GM21390 (cell line): ENCODE measurements around the gene CFAP90.
A peak's percentile ranks its signal among the peaks of the same experiment; 100 is the strongest.

Source experiments
- ATAC-seq: cut with Tn5 transposase; IDR thresholded peaks from one replicate; pipeline ENCODE4 v1.9.1; 2021; ENCODE audit not compliant: unreplicated experiment

CFAP90 gene, protein sequence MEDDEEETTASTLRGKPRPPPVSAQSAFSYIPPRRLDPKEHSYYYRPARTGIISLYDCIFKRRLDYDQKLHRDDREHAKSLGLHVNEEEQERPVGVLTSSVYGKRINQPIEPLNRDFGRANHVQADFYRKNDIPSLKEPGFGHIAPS

DNA sequence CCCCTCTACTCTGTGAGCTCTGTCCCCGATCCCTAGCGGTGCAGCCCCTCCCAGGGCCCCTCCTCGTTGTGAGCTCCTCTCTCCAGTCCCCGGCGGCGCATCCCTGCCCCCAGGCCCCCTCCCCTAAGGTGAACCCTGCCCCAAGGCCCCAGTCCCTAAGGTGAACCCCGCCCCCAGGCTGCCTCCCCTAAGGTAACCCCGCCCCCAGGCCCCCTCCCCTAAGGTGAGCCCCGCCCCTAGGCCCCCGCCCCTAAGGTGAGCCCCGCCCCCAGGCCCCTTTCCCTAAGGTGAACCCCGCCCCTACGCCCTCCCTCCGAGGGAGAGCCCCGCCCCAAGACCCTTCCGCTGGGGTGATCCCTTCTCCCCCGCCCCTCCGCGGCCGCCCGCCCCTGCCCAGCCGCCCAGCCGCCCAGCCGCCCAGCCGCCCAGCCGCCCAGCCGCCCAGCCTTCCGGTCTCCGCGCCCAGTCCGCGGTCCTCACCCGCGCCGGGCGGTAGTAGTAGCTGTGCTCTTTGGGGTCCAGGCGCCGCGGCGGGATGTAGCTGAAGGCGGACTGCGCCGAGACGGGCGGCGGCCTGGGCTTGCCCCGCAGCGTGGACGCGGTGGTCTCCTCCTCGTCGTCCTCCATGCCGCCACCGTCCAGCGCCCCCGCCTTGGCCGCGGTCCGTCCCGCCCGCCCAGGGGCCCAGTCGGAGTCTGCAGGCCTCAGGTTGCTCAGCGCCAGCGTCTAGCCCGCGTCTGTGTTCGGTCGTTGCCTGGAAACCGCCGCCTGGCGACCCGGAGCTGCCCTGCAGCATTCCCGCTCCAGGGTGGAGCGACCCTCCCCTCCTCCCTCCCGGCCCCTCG is at the start of gene CFAP90:
TSS of gene CFAP90 (minus strand) at position 739 of the 845 bp plus-strand sequence. CDS start at position 627, 112 bp downstream.
- no peak for ATAC-seq

DNA sequence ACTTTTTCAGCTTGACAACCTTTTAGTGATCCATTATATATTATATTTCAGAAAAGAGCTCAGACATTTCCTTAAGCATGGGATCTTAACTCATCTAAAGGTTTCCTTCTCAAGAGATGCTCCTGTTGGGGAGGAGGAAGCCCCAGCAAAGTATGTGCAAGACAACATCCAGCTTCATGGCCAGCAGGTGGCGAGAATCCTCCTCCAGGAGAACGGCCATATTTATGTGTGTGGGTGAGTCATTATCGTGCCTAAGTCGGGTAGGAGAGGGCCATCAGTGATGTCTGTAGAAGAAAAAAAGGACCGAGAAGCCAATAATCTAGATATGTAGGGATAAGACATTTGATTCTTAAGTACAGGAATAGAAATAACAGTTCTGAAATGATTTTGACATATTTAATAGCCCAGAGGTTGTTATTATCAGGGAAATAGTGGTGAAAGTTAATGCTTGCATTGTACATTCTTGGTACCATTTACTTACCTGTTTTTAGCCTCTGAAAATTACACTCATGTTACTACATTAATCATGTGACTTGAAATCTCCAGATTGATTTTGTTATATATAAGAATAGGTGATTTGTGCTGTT is 46.2 kb upstream of the CFAP90 start:
- ATAC-seq = no peak

DNA sequence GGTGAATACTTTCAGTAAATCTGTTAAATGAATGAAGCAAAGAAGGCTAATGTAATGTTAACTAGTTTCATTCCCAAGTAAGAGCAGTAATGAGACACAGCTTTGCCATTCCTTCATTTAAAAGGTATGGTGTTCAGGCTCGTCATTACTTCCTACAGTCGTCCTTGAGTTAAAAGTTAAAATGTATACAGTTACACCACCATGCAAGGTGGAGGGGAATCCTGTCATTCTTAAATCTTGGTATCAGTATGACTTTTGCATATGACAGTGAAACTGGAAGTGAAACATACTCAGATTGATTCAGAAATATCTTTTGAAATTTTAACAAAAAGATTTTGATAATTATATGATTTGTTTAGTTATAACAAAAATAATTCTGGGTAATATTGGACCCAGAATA is 43.9 kb upstream of the CFAP90 start:
- peak; percentile 97 for ATAC-seq

GRCh38 chr5:7894439-7894838 is 43.5 kb upstream of the CFAP90 start:
- ATAC-seq = peak; percentile 18

DNA sequence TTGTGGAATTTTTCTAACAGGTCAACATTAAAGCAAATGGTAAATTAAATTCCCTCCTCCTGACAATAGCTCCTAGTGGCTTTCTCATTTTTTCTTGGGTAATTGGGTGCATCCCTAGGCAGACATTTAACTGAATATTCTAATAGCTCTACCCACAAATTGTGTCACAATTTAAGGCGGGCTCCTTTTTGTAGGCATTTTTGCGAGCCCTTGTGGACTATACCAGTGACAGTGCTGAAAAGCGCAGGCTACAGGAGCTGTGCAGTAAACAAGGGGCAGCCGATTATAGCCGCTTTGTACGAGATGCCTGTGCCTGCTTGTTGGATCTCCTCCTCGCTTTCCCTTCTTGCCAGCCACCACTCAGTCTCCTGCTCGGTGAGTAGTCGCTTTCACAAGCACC is 38.0 kb upstream of the CFAP90 start:
- ATAC-seq = no peak

GRCh38 chr5:7886849-7887475 is 36.0 kb upstream of the CFAP90 start:
- ATAC-seq = no peak

DNA sequence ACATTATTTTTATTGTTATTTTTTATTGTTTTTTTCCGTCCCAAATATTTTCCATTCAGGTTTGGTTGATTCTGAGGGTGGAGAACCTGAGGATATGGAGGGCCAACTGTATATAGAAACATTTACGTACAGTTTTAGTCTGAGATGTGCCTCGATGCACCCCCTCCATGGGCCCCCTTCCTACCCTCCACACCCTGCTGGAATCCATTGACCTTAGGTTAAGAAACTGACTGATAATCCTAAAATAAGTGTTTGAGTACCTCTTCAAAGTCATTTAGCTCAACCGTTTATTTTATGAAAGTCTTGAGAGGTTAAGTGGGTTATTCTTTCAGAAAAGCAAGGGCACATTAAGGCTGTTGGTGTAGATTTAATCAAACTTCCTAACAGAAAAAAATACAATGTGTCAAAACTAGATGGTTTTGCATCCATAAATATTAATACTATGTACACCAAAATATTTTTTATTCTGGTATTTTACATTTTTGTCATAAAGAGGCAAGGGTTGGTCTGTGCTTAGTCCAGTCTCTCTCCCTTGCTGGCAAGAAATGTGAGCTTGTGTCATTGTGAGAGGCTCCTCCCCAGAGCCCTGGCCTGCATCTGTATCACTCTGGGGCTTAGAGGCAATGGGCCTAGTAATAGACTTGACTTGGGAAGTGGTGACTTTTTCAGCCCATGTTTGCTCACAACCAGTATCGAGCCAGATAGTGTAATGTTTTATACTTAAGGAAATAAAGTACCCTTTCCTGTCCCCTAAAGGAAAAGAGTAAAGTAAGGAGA is 33.7 kb upstream of the CFAP90 start:
- no peak for ATAC-seq

- ATAC-seq = no peak
Observed at GRCh38 chr5:7882926-7883325, 32.0 kb upstream of the CFAP90 start.

- ATAC-seq = no peak
Observed at GRCh38 chr5:7881816-7882215, 30.9 kb upstream of the CFAP90 start.

DNA sequence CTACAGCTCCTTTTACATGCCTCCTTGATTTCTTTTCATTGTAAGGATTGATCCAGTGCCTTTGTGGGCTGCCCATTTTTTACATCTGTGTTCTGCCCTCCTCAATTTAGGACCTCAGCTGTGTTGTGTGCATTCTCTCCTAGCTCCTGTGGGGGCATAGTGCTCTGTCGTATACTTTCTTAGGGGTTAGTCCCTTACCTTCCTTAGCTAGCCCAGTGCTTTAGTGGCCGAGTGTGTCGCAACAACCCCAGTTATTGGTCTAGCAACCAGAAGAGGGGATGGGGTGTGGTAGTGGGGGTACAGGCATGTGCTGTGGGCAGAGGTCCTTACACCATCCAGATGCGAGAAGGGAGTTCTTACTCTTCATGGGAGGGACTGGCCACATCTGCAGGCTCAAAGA is 30.2 kb upstream of the CFAP90 start:
- no peak for ATAC-seq

- peak; percentile 96 for ATAC-seq
Observed at GRCh38 chr5:7878381-7878873, 27.5 kb upstream of the CFAP90 start.

DNA sequence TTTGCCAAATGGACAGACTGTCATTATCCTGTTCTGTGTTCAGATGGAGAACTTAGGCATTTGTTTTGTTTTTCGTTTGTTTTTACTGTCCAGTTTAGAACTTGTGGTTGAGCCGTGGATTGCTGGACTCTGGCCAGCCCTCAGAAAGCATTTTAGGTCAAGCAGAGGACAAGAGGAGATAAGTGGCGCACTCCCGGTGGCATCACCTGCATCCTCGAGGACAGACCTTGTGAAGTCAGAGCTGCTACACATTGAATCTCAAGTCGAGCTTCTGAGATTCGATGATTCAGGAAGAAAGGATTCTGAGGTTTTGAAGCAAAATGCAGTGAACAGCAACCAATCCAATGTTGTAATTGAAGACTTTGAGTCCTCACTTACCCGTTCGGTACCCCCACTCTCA is 26.9 kb upstream of the CFAP90 start:
- ATAC-seq = no peak

DNA sequence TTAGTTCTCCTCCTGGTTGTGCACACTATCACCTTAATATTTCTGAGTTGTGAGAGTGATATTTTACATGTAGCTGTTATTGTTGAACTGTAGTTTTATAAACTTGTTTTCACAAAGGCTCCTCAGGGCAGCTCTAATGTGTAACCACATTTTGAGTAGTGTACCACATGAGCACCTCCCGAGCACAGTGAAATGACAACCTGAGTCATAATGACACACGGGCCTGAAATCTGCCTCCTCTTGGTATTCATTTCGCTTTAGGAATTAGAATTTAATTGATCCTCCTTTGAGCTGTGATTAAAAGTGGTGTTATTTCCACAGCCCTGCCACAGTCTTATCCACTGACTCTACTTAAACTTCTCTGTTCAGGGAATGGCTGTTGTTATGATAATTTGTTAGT is 25.9 kb upstream of the CFAP90 start:
- peak; percentile 52 for ATAC-seq

DNA sequence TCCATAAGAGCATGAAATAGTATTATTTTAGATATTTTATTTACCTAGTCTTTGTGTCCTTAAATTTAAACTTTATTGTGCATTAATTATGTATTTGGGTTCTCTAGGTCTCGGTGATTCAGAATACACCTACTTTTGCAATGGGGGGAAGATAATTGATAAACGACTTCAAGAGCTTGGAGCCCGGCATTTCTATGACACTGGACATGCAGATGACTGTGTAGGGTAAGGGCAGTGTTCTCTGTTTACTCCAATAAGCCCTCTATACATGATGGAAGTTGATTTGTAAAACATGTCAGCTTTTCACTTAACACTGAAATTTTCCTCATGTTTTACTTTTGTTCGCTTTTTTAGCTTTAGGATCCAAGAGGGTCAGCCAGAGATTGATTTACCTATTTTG is 24.2 kb upstream of the CFAP90 start:
- ATAC-seq = no peak

GRCh38 chr5:7874639-7875038 is 23.7 kb upstream of the CFAP90 start:
- no peak for ATAC-seq

- no peak for ATAC-seq
Observed at GRCh38 chr5:7873216-7873615, 22.3 kb upstream of the CFAP90 start.

GRCh38 chr5:7872517-7873130 is 21.7 kb upstream of the CFAP90 start:
- ATAC-seq = no peak

DNA sequence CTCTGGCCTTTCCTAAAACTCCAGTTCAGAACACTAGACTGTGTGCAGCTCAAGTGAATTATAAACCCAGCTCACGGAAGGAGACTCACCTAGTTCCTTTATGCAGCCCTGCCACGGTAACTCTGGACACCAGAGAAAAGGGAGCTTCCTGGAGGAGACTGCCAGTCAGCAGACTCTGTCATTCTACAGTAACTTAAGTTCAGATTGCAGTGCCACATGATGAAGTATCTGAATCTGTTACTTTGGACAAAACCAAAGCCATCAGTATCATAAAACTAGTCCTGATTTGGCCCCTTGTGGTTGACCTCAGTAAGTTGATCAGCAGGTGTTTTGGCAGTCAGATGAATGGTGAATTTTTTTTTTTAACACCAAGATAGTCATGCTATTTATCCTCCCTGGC is 20.7 kb upstream of the CFAP90 start:
- ATAC-seq = peak; percentile 24

- peak; percentile 30 for ATAC-seq
Observed at GRCh38 chr5:7869474-7870136, 18.7 kb upstream of the CFAP90 start.
